Panc1 (cell line): ENCODE data around the gene CDC42EP5. TPM values are rescaled to one million over a fixed set of nuclear protein-coding genes. Genes with fewer than 3 reads are reported as not detected.
A peak's percentile ranks its signal among the peaks of the same experiment; 100 is the strongest.

Experiments used
- ATAC-seq: fragments of 200-7000 bp; cut with Tn5 transposase; 2 replicates; pipeline ENCODE4 v1.9.1; 2020; ENCODE audit warnings: mild to moderate bottlenecking, moderate library complexity
- Bru-seq: library from RNA; stranded (reverse); fragments of 400-500 nt; gene quantifications from one replicate; lab custom pipeline; 2021; lab: Mats Ljungman, UMichigan
- BruChase-seq, 2 experiments: library from RNA; stranded (reverse); fragments of 400-500 nt; gene quantifications; one replicate each; lab custom pipeline; 2021; lab: Mats Ljungman, UMichigan
- BruUV-seq: library from RNA; stranded (reverse); fragments of 400-500 nt; replicated peaks from 2 replicates; lab custom pipeline; 2021; lab: Mats Ljungman, UMichigan
- CTCF ChIA-PET: fragments of 300-600 bp; sonication (Branson Sonifier 250); formaldehyde crosslinking; loops from one replicate; lab custom pipeline; 2022; ENCODE audit warnings: antibody characterized with exemption; lab: Charles Lee
- POLR2A ChIA-PET: fragments of 300-600 bp; sonication (Branson Sonifier 250); formaldehyde crosslinking; loops from one replicate; lab custom pipeline; 2022; ENCODE audit warnings: antibody characterized with exemption; lab: Charles Lee
- DNase-seq: peaks from one replicate; pipeline ENCODE4 v3.0.0-alpha.2; 2010; ENCODE audit warnings: low read depth, low spot score
- H3K27ac ChIP-seq: 2 replicates; pipeline ENCODE4 v1.5.1; 2011; ENCODE audit warnings: mild to moderate bottlenecking, low read length, inconsistent platforms
- H3K27me3 ChIP-seq: fragments of 200-500 bp; sonication (Bioruptor generic); 2 replicates; pipeline ENCODE4 v1.6.0; 2014; ENCODE audit warnings: low read length, inconsistent platforms; ENCODE audit not compliant: control insufficient read depth, insufficient read depth
- H3K36me3 ChIP-seq: fragments of 200-500 bp; sonication (Bioruptor generic); 2 replicates; pipeline ENCODE4 v1.5.1; 2014; ENCODE audit warnings: inconsistent platforms, mild to moderate bottlenecking, low read length, moderate library complexity; ENCODE audit not compliant: control insufficient read depth, insufficient read depth
- H3K4me1 ChIP-seq: 2 replicates; pipeline ENCODE4 v1.5.1; 2011; ENCODE audit warnings: inconsistent platforms, mild to moderate bottlenecking, low read length, moderate library complexity; ENCODE audit not compliant: control insufficient read depth, insufficient read depth
- H3K4me3 ChIP-seq, 2 experiments: 2 replicates each; pipeline ENCODE4 v1.5.1; 2011 to 2012; ENCODE audit warnings: low read depth in 2 of 2, low read length in 2 of 2, mild to moderate bottlenecking in 2 of 2, inconsistent platforms in 1 of 2, moderate library complexity in 1 of 2
- H3K9me3 ChIP-seq: fragments of 200-500 bp; sonication (Bioruptor generic); 2 replicates; pipeline ENCODE4 v1.5.1; 2014; ENCODE audit warnings: low read depth, mild to moderate bottlenecking, inconsistent platforms, low read length, moderate library complexity; ENCODE audit not compliant: control insufficient read depth, insufficient read depth
- CTCF ChIP-seq: fragments of 450-650 bp; IDR thresholded peaks from 2 replicates; pipeline ENCODE4 v1.5.1; 2017; ENCODE audit warnings: mild to moderate bottlenecking
- POLR2AphosphoS5 ChIP-seq: IDR thresholded peaks from 2 replicates; pipeline ENCODE4 v1.6.1; 2012; ENCODE audit warnings: mild to moderate bottlenecking, low read depth, low read length, moderate library complexity
- REST ChIP-seq, 2 experiments: IDR thresholded peaks; 2 replicates each; pipeline ENCODE4 v1.6.1; 2011 to 2012; ENCODE audit warnings: low read depth in 2 of 2, control low read depth in 1 of 2, low read length in 1 of 2, mild to moderate bottlenecking in 1 of 2, moderate library complexity in 1 of 2; ENCODE audit not compliant: insufficient read depth in 1 of 2
- SIN3A ChIP-seq: IDR thresholded peaks from 2 replicates; pipeline ENCODE4 v1.6.1; 2012; ENCODE audit warnings: low read depth, mild to moderate bottlenecking, low read length, moderate library complexity, borderline replicate concordance; ENCODE audit not compliant: insufficient read depth
- TCF7L2 ChIP-seq: IDR thresholded peaks from 2 replicates; pipeline ENCODE4 v1.6.1; 2011; ENCODE audit warnings: mild to moderate bottlenecking, low read depth, low read length, inconsistent platforms
- in situ Hi-C: cut with HindIII; loops from 2 replicates; pipeline ENCODE4 v1.10.0; 2016; ENCODE audit warnings: low sequenced_read_pairs, low pct_unique_long_range_greater_than_20kb
- intact Hi-C: fragments of 100-400 bp; cut with micrococcal nuclease; formaldehyde crosslinking; loops from one replicate; pipeline ENCODE4 v1.10.0; 2022; ENCODE audit not compliant: unreplicated experiment
- long read RNA-seq: library from polyadenylated mRNA; unstranded; transcript quantifications from one replicate; pipeline ENCODE4 v2.0.0, GENCODE V29; 2021; ENCODE audit not compliant: unreplicated experiment
- polyA plus RNA-seq: library from polyadenylated mRNA; unstranded; fragments of >200 nt; gene quantifications from one replicate; pipeline ENCODE4 v1.2.1, GENCODE V29; 2012; ENCODE audit warnings: missing spikeins; ENCODE audit not compliant: insufficient read length
- total RNA-seq: library from RNA; stranded (reverse); gene quantifications from one replicate; pipeline ENCODE4 v1.2.1, GENCODE V29; 2021; ENCODE audit not compliant: unreplicated experiment

Gene CDC42EP5, protein sequence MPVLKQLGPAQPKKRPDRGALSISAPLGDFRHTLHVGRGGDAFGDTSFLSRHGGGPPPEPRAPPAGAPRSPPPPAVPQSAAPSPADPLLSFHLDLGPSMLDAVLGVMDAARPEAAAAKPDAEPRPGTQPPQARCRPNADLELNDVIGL
- total RNA-seq (7.1 TPM), Bru-seq, nascent RNA (percentile 42 among the genes with signal in this experiment), BruChase-seq, experiment 1, labeled RNA remaining after a 2-hour chase (percentile 40 among the genes with signal in this experiment), BruChase-seq, experiment 2, labeled RNA remaining after a 6-hour chase (percentile 39 among the genes with signal in this experiment)
- polyA plus RNA-seq, result 15.4 TPM
- long read RNA-seq, partial matches to known transcripts, result 5 of 9 reads
- long read RNA-seq, other reads (novel, unspliced or antisense), result 1 of 9 reads

DNA sequence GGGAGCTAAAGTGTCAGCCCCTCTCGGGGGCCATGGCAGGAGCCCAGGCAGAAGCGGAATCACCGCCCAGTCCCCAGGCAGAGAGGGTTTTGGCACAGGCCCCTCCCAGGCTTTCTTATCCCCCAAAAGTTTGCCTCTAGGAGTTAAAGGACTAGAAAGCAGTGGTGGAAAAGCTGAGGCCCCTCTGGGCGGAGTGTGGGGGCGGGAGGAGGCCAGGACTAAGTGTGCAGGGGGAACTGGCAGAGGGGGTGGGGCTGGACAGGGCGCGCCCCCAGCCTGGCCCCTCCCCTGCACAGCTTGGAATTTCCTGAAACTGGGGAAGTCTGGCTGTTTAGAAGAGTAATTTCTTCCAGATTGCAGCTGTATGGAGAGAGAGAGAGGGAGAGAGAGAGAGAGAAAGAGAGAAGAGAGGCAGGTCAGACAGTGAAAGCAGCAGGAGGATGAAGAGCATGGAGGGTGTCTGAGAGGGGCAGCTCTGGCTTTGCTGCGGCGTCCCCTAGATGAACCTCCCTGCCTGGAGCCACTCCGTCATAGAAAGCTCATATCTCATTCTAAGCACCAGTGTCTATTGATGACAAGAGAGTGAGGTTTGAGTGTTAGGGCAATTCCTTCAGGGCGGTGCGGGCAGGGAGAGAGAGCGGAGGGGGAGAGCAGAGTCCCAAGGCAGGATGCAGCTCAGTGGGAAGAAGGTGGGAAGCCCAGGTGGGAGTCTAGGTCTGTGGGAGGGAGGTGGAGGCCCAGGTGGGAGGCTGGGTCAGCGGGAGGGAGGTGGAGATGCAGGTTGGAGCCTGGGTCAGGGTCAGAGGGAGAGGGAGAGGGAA is at the start of gene CDC42EP5:
CDC42EP5 (minus strand) TSS at position 226 of the 821 bp plus-strand sequence. CDS start 7,749 bp downstream, outside the sequence.
- TF ChIP-seq TCF7L2 (no peak), SIN3A (no peak), REST (IDR thresholded peaks at IDR 0.05; ENCODE audit: insufficient read depth in 1 of 2, low read depth in 2 of 2, low read length in 1 of 2) (no peak), POLR2AphosphoS5 (no peak), CTCF (no peak)
- Histone ChIP-seq H3K36me3 (no peaks in the 10 kb centered on the region), H3K27ac (no peak within 1 kb of the TSS), H3K9me3 (no peaks in the 10 kb centered on the region), H3K27me3 (no peaks in the 10 kb centered on the region), H3K4me1 (peaks cover 15% of the 10 kb centered on the region), H3K4me3 (peak within 1 kb of the TSS; percentile 10 to 47; a peak in 3 of 4 replicates)
- DNase-seq, result no peak
- ChIA-PET POLR2A (interaction anchor here (0.6 kb wide), 1 partner anchor 283 kb away, joined by 6 read pairs; no protein-coding TSS in a partner anchor), CTCF (interaction anchor here (0.6 to 1.0 kb wide), 2 partner anchors 201 to 476 kb away, joined by 3 to 4 read pairs; no protein-coding TSS in a partner anchor)
- peak; percentile 67 for ATAC-seq
- in situ Hi-C loops (no loop called here), intact Hi-C loops (no loop called here)
- BruUV-seq, result no TSS peak

GRCh38 chr19:54521860-54522513 is 48.9 kb upstream of the CDC42EP5 start:
- no peak overlapping the region for H3K27ac ChIP-seq
- ChIA-PET POLR2A (no interaction called here), CTCF (no interaction called here)
- H3K9me3 ChIP-seq, result no peaks in the 10 kb centered on the region
- no peak overlapping the region for H3K4me3 ChIP-seq
- intact Hi-C loops (no loop called here), in situ Hi-C loops (no loop called here)
- no peak for ATAC-seq
- BruUV-seq, result no TSS peak
- DNase-seq, result no peak
- TF ChIP-seq REST (IDR thresholded peaks at IDR 0.05; ENCODE audit: insufficient read depth in 1 of 2, low read depth in 2 of 2, low read length in 1 of 2), result no peak
- H3K27me3 ChIP-seq, result peaks cover 9% of the 10 kb centered on the region
- no peaks in the 10 kb centered on the region for H3K36me3 ChIP-seq
- no peaks in the 10 kb centered on the region for H3K4me1 ChIP-seq
